HepG2 (cell line): Measurements from ENCODE around the gene COPS7A. TPM values are rescaled to one million over a fixed set of nuclear protein-coding genes. Genes with fewer than 3 reads are reported as not detected.

Experiments
- CHD2 ChIP-seq: IDR thresholded peaks from 2 replicates; pipeline ENCODE4 v1.6.1; 2011; ENCODE audit warnings: low read depth, low read length, improper control_type of control experiment
- ERF ChIP-seq: IDR thresholded peaks from 2 replicates; pipeline ENCODE4 v1.6.1; 2018; ENCODE audit warnings: missing biosample characterization, missing genetic modification reagents
- FLYWCH1 ChIP-seq: sonication (generic); formaldehyde crosslinking; IDR thresholded peaks from 2 replicates; pipeline ENCODE4 v1.8.1; 2023; ENCODE audit warnings: mild to moderate bottlenecking, missing genetic modification reagents
- GATA4 ChIP-seq: sonication (generic); IDR thresholded peaks from 2 replicates; pipeline ENCODE4 v1.6.1; 2016; ENCODE audit warnings: antibody characterized with exemption, low read depth, borderline replicate concordance
- HOXA5 ChIP-seq: sonication (generic); formaldehyde crosslinking; IDR thresholded peaks from 2 replicates; pipeline ENCODE4 v1.4.0; 2020; ENCODE audit warnings: missing genetic modification reagents
- HOXA7 ChIP-seq: sonication (generic); formaldehyde crosslinking; IDR thresholded peaks from 2 replicates; pipeline ENCODE4 v1.8.1; 2022; ENCODE audit warnings: mild to moderate bottlenecking, missing genetic modification reagents, moderate library complexity
- MIXL1 ChIP-seq: IDR thresholded peaks from 2 replicates; pipeline ENCODE4 v1.6.1; 2016
- RBM39 ChIP-seq: fragments of 200-400 bp; formaldehyde crosslinking; IDR thresholded peaks from one replicate; pipeline ENCODE4 v1.6.1; 2018; ENCODE audit warnings: antibody characterized with exemption, mild to moderate bottlenecking, low read depth, low read length; ENCODE audit not compliant: poor library complexity, severe bottlenecking
- RXRB ChIP-seq: IDR thresholded peaks from 2 replicates; pipeline ENCODE4 v1.6.1; 2016; ENCODE audit warnings: borderline replicate concordance, missing genetic modification reagents, missing compliant biosample characterization
- SIN3A ChIP-seq: IDR thresholded peaks from 2 replicates; pipeline ENCODE4 v1.6.1; 2011; ENCODE audit warnings: low read depth, mild to moderate bottlenecking, control low read depth, low read length, borderline replicate concordance
- SMYD3 ChIP-seq: sonication (generic); formaldehyde crosslinking; IDR thresholded peaks from 2 replicates; pipeline ENCODE4 v1.8.1; 2023; ENCODE audit warnings: mild to moderate bottlenecking, missing genetic modification reagents
- SP2 ChIP-seq: sonication (generic); formaldehyde crosslinking; IDR thresholded peaks from 2 replicates; pipeline ENCODE4 v1.5.1; 2020; ENCODE audit warnings: mild to moderate bottlenecking, missing genetic modification reagents
- ZNF354B ChIP-seq: sonication (generic); formaldehyde crosslinking; IDR thresholded peaks from 2 replicates; pipeline ENCODE4 v1.8.0; 2022; ENCODE audit warnings: mild to moderate bottlenecking, missing genetic modification reagents
- ZNF558 ChIP-seq: sonication (generic); formaldehyde crosslinking; IDR thresholded peaks from 2 replicates; pipeline ENCODE4 v1.9.0; 2022; ENCODE audit warnings: mild to moderate bottlenecking, missing genetic modification reagents, borderline replicate concordance
- ZNF746 ChIP-seq: sonication (generic); formaldehyde crosslinking; IDR thresholded peaks from 2 replicates; pipeline ENCODE4 v1.8.0; 2022; ENCODE audit warnings: mild to moderate bottlenecking, missing genetic modification reagents
- ZNF749 ChIP-seq: sonication (generic); formaldehyde crosslinking; IDR thresholded peaks from 2 replicates; pipeline ENCODE4 v1.8.0; 2022; ENCODE audit warnings: mild to moderate bottlenecking, missing genetic modification reagents, moderate library complexity, borderline replicate concordance
- ZNF777 ChIP-seq: sonication (generic); formaldehyde crosslinking; IDR thresholded peaks from 2 replicates; pipeline ENCODE4 v1.4.0; 2020; ENCODE audit warnings: missing genetic modification reagents
- ZSCAN22 ChIP-seq: sonication (generic); formaldehyde crosslinking; IDR thresholded peaks from 2 replicates; pipeline ENCODE4 v1.4.0; 2020; ENCODE audit warnings: mild to moderate bottlenecking, missing genetic modification reagents
- polyA plus RNA-seq, 8 experiments: library from polyadenylated mRNA; depleted of rRNA in 3 of 8; stranded (reverse) in 7 of 8; unstranded in 1 of 8; fragments of >200 nt; fragmentation: Illumina TruSeq in 4 of 8; extraction: Trizol in 4 of 8; gene quantifications; 2 replicates each; pipeline versions ENCODE4 v1.2.1 to v1.2.3, GENCODE V29; 2011 to 2016; ENCODE audit warnings: low read depth in 4 of 8, missing spikeins in 1 of 8, mixed read lengths in 1 of 8; ENCODE audit not compliant: insufficient read depth in 1 of 8
- total RNA-seq, 5 experiments: library from RNA; depleted of rRNA; stranded (reverse); fragments of >200 nt; fragmentation: Illumina TruSeq; extraction: Trizol; gene quantifications; 2 replicates each; pipeline ENCODE4 v1.2.3, GENCODE V29; 2016; ENCODE audit warnings: low read depth in 1 of 5
- TF ChIP-seq, protein P1 (sequence below): sonication (generic); formaldehyde crosslinking; IDR thresholded peaks from 2 replicates; pipeline ENCODE4 v1.4.0; 2020; ENCODE audit warnings: mild to moderate bottlenecking, missing genetic modification reagents
- TF ChIP-seq, protein P2 (sequence below): sonication (generic); formaldehyde crosslinking; IDR thresholded peaks from 2 replicates; pipeline ENCODE4 v1.8.1; 2023; ENCODE audit warnings: mild to moderate bottlenecking, moderate library complexity, missing genetic modification reagents
- TF ChIP-seq, protein P3 (sequence below): sonication (generic); formaldehyde crosslinking; IDR thresholded peaks from 2 replicates; pipeline ENCODE4 v1.8.0; 2022; ENCODE audit warnings: missing genetic modification reagents, mild to moderate bottlenecking, borderline replicate concordance
- TF ChIP-seq, protein P4 (sequence below): sonication (generic); formaldehyde crosslinking; IDR thresholded peaks from 2 replicates; pipeline ENCODE4 v1.4.0; 2020; ENCODE audit warnings: mild to moderate bottlenecking, missing genetic modification reagents

COPS7A gene
- total and polyA plus RNA-seq, 2 of the 13 experiments (the other 11 are each of a cell fraction or from before 2014, with no cell fraction given): 40.0 to 73.6 TPM

DNA sequence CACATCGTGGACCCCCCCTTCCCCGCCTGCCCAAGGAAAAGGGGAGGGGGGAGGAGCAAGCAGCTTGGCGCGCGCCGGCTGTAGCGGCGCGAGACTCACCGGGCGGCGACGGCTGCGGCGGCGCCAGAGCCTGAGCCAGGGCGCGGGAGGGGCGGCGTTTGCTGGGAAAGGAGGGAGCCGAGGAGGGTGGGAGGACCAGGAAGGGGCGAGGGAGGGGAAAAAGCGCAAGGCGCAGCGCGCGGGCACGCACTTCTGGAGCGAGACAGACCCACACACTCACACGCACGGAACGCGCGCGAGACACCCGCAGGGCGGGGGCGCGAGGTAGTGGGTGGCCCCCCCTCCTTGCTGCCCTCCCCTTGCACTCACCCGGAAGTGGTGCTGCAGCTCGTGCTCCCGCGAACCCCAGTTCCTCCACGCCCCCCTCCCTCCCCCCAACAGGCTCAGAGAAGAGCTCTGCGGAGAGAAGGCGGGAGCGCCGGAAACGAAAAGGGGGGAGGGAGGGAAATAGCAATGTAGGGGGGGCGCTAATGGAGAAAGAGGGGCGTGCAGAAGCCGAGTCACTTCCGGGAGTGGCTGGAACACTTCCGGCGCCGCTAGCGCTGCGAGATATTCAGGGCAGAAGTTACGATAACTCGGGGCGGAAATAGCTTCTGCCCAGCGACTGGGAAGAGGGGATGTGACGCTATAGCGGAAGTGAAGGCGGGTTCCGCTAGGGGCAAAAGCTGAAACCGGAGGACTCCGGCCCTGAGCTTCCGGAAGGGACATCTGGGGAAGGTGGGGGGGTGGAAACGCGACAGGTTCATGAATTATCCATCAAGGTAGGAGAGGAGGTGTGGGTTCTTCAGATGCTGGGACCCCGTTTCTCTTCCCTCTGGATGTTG, 34.6 kb upstream of the COPS7A start, which contains the start of gene ZNF384 (continued):
- TF ChIP-seq CHD2 (peak; percentile 83), SIN3A (peak; percentile 62; the same call in 1 of the 2 replicates), ZNF777 (CRISPR knock-in tag) (0 out of 2 replicates have a peak, but pooled peaks have one; percentile 48), RXRB (peak; percentile 62), SP2 (peak; percentile 84), ZNF354B (CRISPR knock-in tag) (0 out of 2 replicates have a peak, but pooled peaks have one; percentile 54), MIXL1 (CRISPR knock-in tag) (peak; percentile 46; the same call in 1 of the 2 replicates), GATA4 (peak; percentile 8; the same call in 1 of the 2 replicates), ERF (CRISPR knock-in tag) (peak; percentile 53; the same call in 1 of the 2 replicates), RBM39 (peak; percentile 74), ZNF749 (CRISPR knock-in tag) (peak; percentile 57; the same call in 1 of the 2 replicates), FLYWCH1 (CRISPR knock-in tag) (no peak), HOXA7 (CRISPR knock-in tag) (no peak), ZNF746 (CRISPR knock-in tag) (peak; percentile 95), HOXA5 (CRISPR knock-in tag) (0 out of 2 replicates have a peak, but pooled peaks have one; percentile 17), SMYD3 (CRISPR knock-in tag) (0 out of 2 replicates have a peak, but pooled peaks have one; percentile 46), ZSCAN22 (no peak), ZNF558 (CRISPR knock-in tag) (0 out of 2 replicates have a peak, but pooled peaks have one; percentile 62)
- TF ChIP-seq, protein P1, sequence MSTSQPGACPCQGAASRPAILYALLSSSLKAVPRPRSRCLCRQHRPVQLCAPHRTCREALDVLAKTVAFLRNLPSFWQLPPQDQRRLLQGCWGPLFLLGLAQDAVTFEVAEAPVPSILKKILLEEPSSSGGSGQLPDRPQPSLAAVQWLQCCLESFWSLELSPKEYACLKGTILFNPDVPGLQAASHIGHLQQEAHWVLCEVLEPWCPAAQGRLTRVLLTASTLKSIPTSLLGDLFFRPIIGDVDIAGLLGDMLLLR (CRISPR knock-in tag): 0 out of 2 replicates have a peak, but pooled peaks have one; percentile 31
- TF ChIP-seq, protein P2, sequence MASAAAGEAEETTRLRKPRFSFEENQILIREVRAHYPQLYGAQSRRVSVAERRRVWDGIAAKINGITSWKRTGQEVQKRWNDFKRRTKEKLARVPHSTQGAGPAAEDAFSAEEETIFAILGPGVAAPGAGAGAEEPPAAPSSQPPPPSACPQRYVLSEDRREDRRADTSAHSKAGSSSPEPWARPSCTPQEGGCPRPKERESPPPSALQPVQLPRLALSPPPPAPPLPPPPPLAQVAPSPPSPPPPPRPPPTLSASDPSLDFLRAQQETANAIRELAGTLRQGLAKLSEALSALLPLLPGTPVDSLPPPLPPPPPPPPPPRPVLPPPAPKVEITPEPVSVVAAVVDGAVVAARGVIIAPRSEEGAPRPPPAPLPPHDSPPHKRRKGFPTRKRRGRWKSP (CRISPR knock-in tag): peak; percentile 63; the same call in 1 of the 2 replicates
- TF ChIP-seq, protein P3, sequence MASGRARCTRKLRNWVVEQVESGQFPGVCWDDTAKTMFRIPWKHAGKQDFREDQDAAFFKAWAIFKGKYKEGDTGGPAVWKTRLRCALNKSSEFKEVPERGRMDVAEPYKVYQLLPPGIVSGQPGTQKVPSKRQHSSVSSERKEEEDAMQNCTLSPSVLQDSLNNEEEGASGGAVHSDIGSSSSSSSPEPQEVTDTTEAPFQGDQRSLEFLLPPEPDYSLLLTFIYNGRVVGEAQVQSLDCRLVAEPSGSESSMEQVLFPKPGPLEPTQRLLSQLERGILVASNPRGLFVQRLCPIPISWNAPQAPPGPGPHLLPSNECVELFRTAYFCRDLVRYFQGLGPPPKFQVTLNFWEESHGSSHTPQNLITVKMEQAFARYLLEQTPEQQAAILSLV (CRISPR knock-in tag): no peak
- TF ChIP-seq, protein P4, sequence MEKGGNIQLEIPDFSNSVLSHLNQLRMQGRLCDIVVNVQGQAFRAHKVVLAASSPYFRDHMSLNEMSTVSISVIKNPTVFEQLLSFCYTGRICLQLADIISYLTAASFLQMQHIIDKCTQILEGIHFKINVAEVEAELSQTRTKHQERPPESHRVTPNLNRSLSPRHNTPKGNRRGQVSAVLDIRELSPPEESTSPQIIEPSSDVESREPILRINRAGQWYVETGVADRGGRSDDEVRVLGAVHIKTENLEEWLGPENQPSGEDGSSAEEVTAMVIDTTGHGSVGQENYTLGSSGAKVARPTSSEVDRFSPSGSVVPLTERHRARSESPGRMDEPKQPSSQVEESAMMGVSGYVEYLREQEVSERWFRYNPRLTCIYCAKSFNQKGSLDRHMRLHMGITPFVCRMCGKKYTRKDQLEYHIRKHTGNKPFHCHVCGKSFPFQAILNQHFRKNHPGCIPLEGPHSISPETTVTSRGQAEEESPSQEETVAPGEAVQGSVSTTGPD: no peak
